Inflammatory macrophage (primary cell): ENCODE measurements around the gene EVL.

Source experiments
- DNase-seq, 2 donors: peaks; one replicate each; pipeline ENCODE4 v3.0.0-alpha.2; 2020 to 2022

Gene EVL

GRCh38 chr14:100132161-100132902 lies 67.1 kb downstream of the EVL start:
- no peak for DNase-seq

- no peak for DNase-seq
Measured at GRCh38 chr14:100132903-100133510, 67.8 kb downstream of the EVL start.

GRCh38 chr14:100134586-100134985 lies 69.4 kb downstream of the EVL start:
- no peak for DNase-seq

GRCh38 chr14:100135073-100135472 lies 69.9 kb downstream of the EVL start:
- no peak for DNase-seq

GRCh38 chr14:100135784-100136183 lies 70.6 kb downstream of the EVL start:
- no peak for DNase-seq

GRCh38 chr14:100137173-100137572 lies 72.0 kb downstream of the EVL start:
- no peak for DNase-seq

- no peak for DNase-seq
Measured at GRCh38 chr14:100138082-100138787, 73.0 kb downstream of the EVL start.

- DNase-seq: no peak
Measured at GRCh38 chr14:100138955-100139354, 73.7 kb downstream of the EVL start.

GRCh38 chr14:100140452-100141078 lies 75.3 kb downstream of the EVL start:
- DNase-seq: peak; percentile 21 to 40

GRCh38 chr14:100141098-100141497 lies 75.9 kb downstream of the EVL start:
- no peak for DNase-seq

GRCh38 chr14:100142073-100143040 lies 77.1 kb downstream of the EVL start:
- DNase-seq: no peak

GRCh38 chr14:100143523-100143922 lies 78.3 kb downstream of the EVL start:
- no peak for DNase-seq

GRCh38 chr14:100143934-100144333 lies 78.7 kb downstream of the EVL start:
- no peak for DNase-seq

GRCh38 chr14:100144645-100144995 lies 79.4 kb downstream of the EVL start:
- DNase-seq: no peak

- peak in 1 of 2 donors; percentile 2 for DNase-seq
Measured at GRCh38 chr14:100144996-100145646, 79.9 kb downstream of the EVL start.

- DNase-seq: no peak
Measured at GRCh38 chr14:100145682-100146464, 80.7 kb downstream of the EVL start.

GRCh38 chr14:100146531-100147091 lies 81.4 kb downstream of the EVL start:
- DNase-seq: peak in 1 of 2 donors; percentile 2

GRCh38 chr14:100147181-100147631 lies 82.0 kb downstream of the EVL start:
- peak; percentile 61 to 75 for DNase-seq

- DNase-seq: no peak
Measured at GRCh38 chr14:100147691-100148464, 82.7 kb downstream of the EVL start.
